DND-41 (cell line): ENCODE data around the gene CGA.

Source experiments
- ATAC-seq: fragments of 200-7000 bp; cut with Tn5 transposase; 3 replicates; pipeline ENCODE4 v1.9.1; 2021; ENCODE audit warnings: low read depth; ENCODE audit not compliant: insufficient read depth
- DNase-seq: peaks from one replicate; pipeline ENCODE4 v3.0.0-alpha.2; 2020
- H2AFZ ChIP-seq: 2 replicates; pipeline ENCODE4 v1.6.0; 2012; ENCODE audit warnings: low read depth, low read length
- H3K27ac ChIP-seq: 2 replicates; pipeline ENCODE4 v1.5.1; 2012; ENCODE audit warnings: low read length, inconsistent platforms
- H3K27me3 ChIP-seq: fragments of 200-600 bp; sonication (generic); 2 replicates; pipeline ENCODE4 v1.6.0; 2012; ENCODE audit warnings: low read length, mild to moderate bottlenecking, inconsistent platforms; ENCODE audit not compliant: insufficient read depth, poor library complexity
- H3K36me3 ChIP-seq: 2 replicates; pipeline ENCODE4 v1.5.1; 2012; ENCODE audit warnings: low read length, inconsistent platforms; ENCODE audit not compliant: insufficient read depth
- H3K4me1 ChIP-seq: 2 replicates; pipeline ENCODE4 v1.5.1; 2012; ENCODE audit warnings: mild to moderate bottlenecking, low read length; ENCODE audit not compliant: insufficient read depth
- H3K4me2 ChIP-seq: 2 replicates; pipeline ENCODE4 v1.6.0; 2012; ENCODE audit warnings: mild to moderate bottlenecking, moderate library complexity, low read length, inconsistent platforms; ENCODE audit not compliant: insufficient read depth
- H3K4me3 ChIP-seq, 2 experiments: fragments of 200-600 bp in 1 of 2; shearing (Covaris generic) in 1 of 2; 2 replicates each; pipeline ENCODE4 v1.5.1; 2012 to 2016; ENCODE audit warnings: inconsistent platforms in 2 of 2, low read length in 2 of 2, mild to moderate bottlenecking in 2 of 2, low read depth in 1 of 2, moderate library complexity in 1 of 2
- H3K79me2 ChIP-seq: 2 replicates; pipeline ENCODE4 v1.6.0; 2012; ENCODE audit warnings: low read length, inconsistent platforms; ENCODE audit not compliant: insufficient read depth
- H3K9ac ChIP-seq: 2 replicates; pipeline ENCODE4 v1.6.0; 2012; ENCODE audit warnings: low read depth, mild to moderate bottlenecking, inconsistent platforms, low read length, moderate library complexity
- H3K9me3 ChIP-seq: 2 replicates; pipeline ENCODE4 v1.5.1; 2012; ENCODE audit warnings: low read length, moderate library complexity, mild to moderate bottlenecking, inconsistent platforms; ENCODE audit not compliant: insufficient read depth, severe bottlenecking
- H4K20me1 ChIP-seq: 2 replicates; pipeline ENCODE4 v1.6.0; 2012; ENCODE audit warnings: low read length; ENCODE audit not compliant: insufficient read depth
- EZH2 ChIP-seq: IDR thresholded peaks from 3 replicates; pipeline ENCODE4 v1.6.1; 2012; ENCODE audit warnings: borderline replicate concordance, low read depth, mild to moderate bottlenecking, moderate library complexity, low read length, inconsistent platforms; ENCODE audit not compliant: severe bottlenecking
- TF ChIP-seq, protein P1 (sequence below): IDR thresholded peaks from 2 replicates; pipeline ENCODE4 v1.5.1; 2012; ENCODE audit warnings: borderline replicate concordance, low read length, moderate library complexity, mild to moderate bottlenecking; ENCODE audit not compliant: poor library complexity, severe bottlenecking; ENCODE audit errors: extremely low read depth

Gene CGA

GRCh38 chr6:87045521-87046075 is 49.3 kb downstream of the CGA start:
- Histone ChIP-seq H3K27ac (no peak overlapping the region), H3K79me2 (no peaks in the 10 kb centered on the region), H3K9ac (no peak overlapping the region), H3K4me2 (no peak overlapping the region), H3K36me3 (no peaks in the 10 kb centered on the region), H2AFZ (no peak overlapping the region), H4K20me1 (no peaks in the 10 kb centered on the region), H3K27me3 (no peaks in the 10 kb centered on the region), H3K4me3 (no peak overlapping the region), H3K4me1 (no peaks in the 10 kb centered on the region), H3K9me3 (no peaks in the 10 kb centered on the region)
- ATAC-seq: no peak
- TF ChIP-seq, protein P1, sequence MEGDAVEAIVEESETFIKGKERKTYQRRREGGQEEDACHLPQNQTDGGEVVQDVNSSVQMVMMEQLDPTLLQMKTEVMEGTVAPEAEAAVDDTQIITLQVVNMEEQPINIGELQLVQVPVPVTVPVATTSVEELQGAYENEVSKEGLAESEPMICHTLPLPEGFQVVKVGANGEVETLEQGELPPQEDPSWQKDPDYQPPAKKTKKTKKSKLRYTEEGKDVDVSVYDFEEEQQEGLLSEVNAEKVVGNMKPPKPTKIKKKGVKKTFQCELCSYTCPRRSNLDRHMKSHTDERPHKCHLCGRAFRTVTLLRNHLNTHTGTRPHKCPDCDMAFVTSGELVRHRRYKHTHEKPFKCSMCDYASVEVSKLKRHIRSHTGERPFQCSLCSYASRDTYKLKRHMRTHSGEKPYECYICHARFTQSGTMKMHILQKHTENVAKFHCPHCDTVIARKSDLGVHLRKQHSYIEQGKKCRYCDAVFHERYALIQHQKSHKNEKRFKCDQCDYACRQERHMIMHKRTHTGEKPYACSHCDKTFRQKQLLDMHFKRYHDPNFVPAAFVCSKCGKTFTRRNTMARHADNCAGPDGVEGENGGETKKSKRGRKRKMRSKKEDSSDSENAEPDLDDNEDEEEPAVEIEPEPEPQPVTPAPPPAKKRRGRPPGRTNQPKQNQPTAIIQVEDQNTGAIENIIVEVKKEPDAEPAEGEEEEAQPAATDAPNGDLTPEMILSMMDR: no peak
- TF ChIP-seq EZH2: no peak
- no peak for DNase-seq

GRCh38 chr6:87040729-87041128 is 54.2 kb downstream of the CGA start:
- Histone ChIP-seq H3K4me3 (no peak overlapping the region), H3K36me3 (no peaks in the 10 kb centered on the region), H3K27ac (no peak overlapping the region), H3K9ac (no peak overlapping the region), H4K20me1 (no peaks in the 10 kb centered on the region), H3K79me2 (no peaks in the 10 kb centered on the region), H3K4me2 (no peak overlapping the region), H3K27me3 (no peaks in the 10 kb centered on the region), H2AFZ (no peak overlapping the region), H3K4me1 (no peaks in the 10 kb centered on the region), H3K9me3 (no peaks in the 10 kb centered on the region)
- no peak for DNase-seq
- TF ChIP-seq, protein P1: no peak
- no peak for TF ChIP-seq EZH2
- no peak for ATAC-seq
